Measurements from ENCODE around the gene TLCD3B.

Gene TLCD3B

GRCh38 chr16:30063278-30063892 is 32.3 kb upstream of the TLCD3B start:
- Histone ChIP-seq H3K4me1 (peaks cover 33% of the 10 kb centered on the region), H3K4me3 (ENCODE audit: low read depth, low read length) (no peak overlapping the region), H2AFZ (peak overlapping the region; percentile 84), H3K27me3 (ENCODE audit: control insufficient read depth, insufficient read depth, low read length) (no peaks in the 10 kb centered on the region), H3K79me2 (peaks cover 29% of the 10 kb centered on the region), H3K27ac (peak overlapping the region; percentile 99), H3K9me3 (ENCODE audit: control insufficient read depth, low read length) (no peaks in the 10 kb centered on the region), H3K36me3 (ENCODE audit: control insufficient read depth, insufficient read depth, low read length) (peaks cover 2% of the 10 kb centered on the region), H3K4me2 (ENCODE audit: low read length) (no peak overlapping the region), H3K9ac (no peak overlapping the region)
- no peak for TF ChIP-seq CTCF (IDR thresholded peaks at IDR 0.05)

GRCh38 chr16:30060836-30061554 is 29.9 kb upstream of the TLCD3B start:
- TF ChIP-seq CTCF (IDR thresholded peaks at IDR 0.05) = no peak

GRCh38 chr16:30060346-30060745 is 29.3 kb upstream of the TLCD3B start:
- Histone ChIP-seq H3K79me2 (peaks cover 6% of the 10 kb centered on the region), H3K4me3 (ENCODE audit: low read depth, low read length) (no peak overlapping the region), H3K4me2 (ENCODE audit: low read length) (peak overlapping the region; percentile 5), H3K27me3 (ENCODE audit: control insufficient read depth, insufficient read depth, low read length) (no peaks in the 10 kb centered on the region), H3K9me3 (ENCODE audit: control insufficient read depth, low read length) (no peaks in the 10 kb centered on the region), H3K36me3 (ENCODE audit: control insufficient read depth, insufficient read depth, low read length) (no peaks in the 10 kb centered on the region), H3K4me1 (peaks cover 28% of the 10 kb centered on the region), H2AFZ (no peak overlapping the region), H3K9ac (no peak overlapping the region), H3K27ac (peak overlapping the region; percentile 61)
- TF ChIP-seq CTCF (IDR thresholded peaks at IDR 0.05) = no peak

More at GRCh38 chr16:30060836-30061554, 29.9 kb upstream of the TLCD3B start:
- Histone ChIP-seq H3K36me3 (ENCODE audit: control insufficient read depth, insufficient read depth, low read length) (no peaks in the 10 kb centered on the region), H3K4me1 (peaks cover 22% of the 10 kb centered on the region), H3K4me3 (ENCODE audit: low read depth, low read length) (no peak overlapping the region), H3K4me2 (ENCODE audit: low read length) (peak overlapping the region; percentile 5), H3K27me3 (ENCODE audit: control insufficient read depth, insufficient read depth, low read length) (no peaks in the 10 kb centered on the region), H3K9ac (no peak overlapping the region), H3K9me3 (ENCODE audit: control insufficient read depth, low read length) (no peaks in the 10 kb centered on the region), H3K27ac (peak overlapping the region; percentile 61), H2AFZ (peak overlapping the region; percentile 39), H3K79me2 (peaks cover 10% of the 10 kb centered on the region)

GRCh38 chr16:30054959-30055553 is 24.0 kb upstream of the TLCD3B start:
- Histone ChIP-seq H3K4me1 (peaks cover 15% of the 10 kb centered on the region), H3K4me3 (ENCODE audit: low read depth, low read length) (peak overlapping the region; percentile 19), H2AFZ (peak overlapping the region; percentile 35), H3K27me3 (ENCODE audit: control insufficient read depth, insufficient read depth, low read length) (no peaks in the 10 kb centered on the region), H3K79me2 (no peaks in the 10 kb centered on the region), H3K9me3 (ENCODE audit: control insufficient read depth, low read length) (no peaks in the 10 kb centered on the region), H3K4me2 (ENCODE audit: low read length) (peak overlapping the region; percentile 64), H3K27ac (peak overlapping the region; percentile 77), H3K9ac (no peak overlapping the region), H3K36me3 (ENCODE audit: control insufficient read depth, insufficient read depth, low read length) (no peaks in the 10 kb centered on the region)
- TF ChIP-seq CTCF (IDR thresholded peaks at IDR 0.05) = peak; percentile 68

All from parathyroid adenoma (tissue), 2 donors.